Heart left ventricle (tissue), 16 donors: ENCODE measurements around the gene BOD1L1. TPM values are rescaled to one million over a fixed set of nuclear protein-coding genes. Genes with fewer than 3 reads are reported as not detected.

Source experiments
- ATAC-seq, 4 donors: fragments of 200-7000 bp; cut with Tn5 transposase; one replicate each; pipeline ENCODE4 v1.9.1; 2020 to 2022; ENCODE audit warnings: moderate library complexity in 4 of 4, mild to moderate bottlenecking in 3 of 4, moderate number of reproducible peaks in 1 of 4
- DNase-seq, 5 donors: peaks; one replicate each; pipeline ENCODE4 v3.0.0-alpha.2; 2020
- H3K27ac ChIP-seq, 12 donors: fragments of 200-600 bp; sonication (generic) in 4 of 12; one replicate each; pipeline versions ENCODE4 v1.5.0 to v1.8.0; 2016 to 2022; ENCODE audit warnings: mild to moderate bottlenecking in 2 of 12
- H3K27me3 ChIP-seq, 9 donors: fragments of 200-600 bp; sonication (generic) in 2 of 9; one replicate each; pipeline versions ENCODE4 v1.5.1 to v1.8.0; 2016 to 2022; ENCODE audit warnings: mild to moderate bottlenecking in 3 of 9
- H3K36me3 ChIP-seq, 9 donors: fragments of 200-600 bp; sonication (generic) in 2 of 9; one replicate each; pipeline versions ENCODE4 v1.5.0 to v1.8.0; 2018 to 2022; ENCODE audit warnings: mild to moderate bottlenecking in 2 of 9
- H3K4me1 ChIP-seq, 12 donors: fragments of 200-600 bp; sonication (generic) in 4 of 12; one replicate each; pipeline versions ENCODE4 v1.5.0 to v1.8.0; 2016 to 2022; ENCODE audit warnings: mild to moderate bottlenecking in 3 of 12
- H3K4me3 ChIP-seq, 12 donors: fragments of 200-600 bp; sonication (generic) in 4 of 12; one replicate each; pipeline versions ENCODE4 v1.5.0 to v1.8.0; 2017 to 2022; ENCODE audit warnings: mild to moderate bottlenecking in 9 of 12, moderate library complexity in 4 of 12
- H3K9me3 ChIP-seq, 12 donors: fragments of 200-600 bp; sonication (generic) in 4 of 12; one replicate each; pipeline versions ENCODE4 v1.5.0 to v1.8.0; 2016 to 2022; ENCODE audit warnings: mild to moderate bottlenecking in 1 of 12
- POLR2A ChIP-seq, 2 donors: fragments of 450-650 bp; IDR thresholded peaks; one replicate each; pipeline ENCODE4 v1.6.1; 2017; ENCODE audit warnings: antibody characterized with exemption in 2 of 2, mild to moderate bottlenecking in 2 of 2, moderate library complexity in 2 of 2
- WGBS, 4 donors: extraction: QIAGEN DNeasy Blood & Tissue Kit in 2 of 4; methylation state at CpG; one replicate each; pipeline versions ENCODE4 v1.1.5 to v1.1.7; 2013 to 2018; 5-methylcytosine and 5-hydroxymethylcytosine counted together
- intact Hi-C, 10 donors: fragments of 100-400 bp; cut with DNase I; formaldehyde crosslinking; loops; one replicate each; pipeline versions ENCODE4 v1.11.1 to v1.14.2; 2022
- polyA plus RNA-seq, 2 donors: library from polyadenylated mRNA; stranded (reverse); fragments of 200-250 nt; gene quantifications; one replicate each; pipeline ENCODE4 v1.2.3, GENCODE V29; 2013
- total RNA-seq, 9 donors: library from RNA; depleted of rRNA in 2 of 9; stranded (reverse); fragments of >200 nt in 2 of 9; fragmentation: NEBNext Ultra II Directional in 3 of 9; extraction: Animal tissue kit (Norgen Biotek cat#: 25700) in 3 of 9; gene quantifications; one replicate each; pipeline versions ENCODE4 v1.1.0 to v1.2.4, GENCODE V29; 2016 to 2023
- TF ChIP-seq, protein P1 (sequence below), 12 donors: fragments of 200-600 bp; sonication (generic) in 4 of 12; IDR thresholded peaks; one replicate each; pipeline versions ENCODE4 v1.5.0 to v1.8.0; 2018 to 2022; ENCODE audit warnings: antibody characterized with exemption in 12 of 12, mild to moderate bottlenecking in 5 of 12
- donor health status: ischemic (EF 13 %, LVEDD 7.1; RV severe dilation, severe dysfunction).
- donor health status: healthy with polysubstance abuse.
- donor health status: DM: no; HTN: yes; CAD: no.
- donor health status: DM: no; HTN: no; CAD: no.
- donor health status: ischemic (EF 25% LVEDD 6.9; RV normal size, moderate dysfunction).
- donor health status: ischemic (EF 25% LVEDD 5.7; RV mildly dilated, moderate dysfunction).
- donor health status: healthy.
- donor health status: DM: yes; HTN: yes; CAD: no.
- donor health status: ischemic (EF 35%, LVEDD 5.7; RV mildly dilated, moderate dysfunction).
- donor health status: nonischemic (EF 11% LVEDD 7.7; RV severe dilation, severe dysfunction).
- donor health status: DM: yes; HTN: yes; CAD: no.
- donor health status: PGD.
- donor health status: ischemic (EF 29% LVEDD 5.4; RV normal size, mild dysfunction).
- donor health status: nonischemic (EF 23%, LVEDD 6.1; RV moderate dilation, normal function).

Gene BOD1L1
- total and polyA plus RNA-seq, 11 donors: 10.9 to 29.2 (median 18.7) TPM

DNA sequence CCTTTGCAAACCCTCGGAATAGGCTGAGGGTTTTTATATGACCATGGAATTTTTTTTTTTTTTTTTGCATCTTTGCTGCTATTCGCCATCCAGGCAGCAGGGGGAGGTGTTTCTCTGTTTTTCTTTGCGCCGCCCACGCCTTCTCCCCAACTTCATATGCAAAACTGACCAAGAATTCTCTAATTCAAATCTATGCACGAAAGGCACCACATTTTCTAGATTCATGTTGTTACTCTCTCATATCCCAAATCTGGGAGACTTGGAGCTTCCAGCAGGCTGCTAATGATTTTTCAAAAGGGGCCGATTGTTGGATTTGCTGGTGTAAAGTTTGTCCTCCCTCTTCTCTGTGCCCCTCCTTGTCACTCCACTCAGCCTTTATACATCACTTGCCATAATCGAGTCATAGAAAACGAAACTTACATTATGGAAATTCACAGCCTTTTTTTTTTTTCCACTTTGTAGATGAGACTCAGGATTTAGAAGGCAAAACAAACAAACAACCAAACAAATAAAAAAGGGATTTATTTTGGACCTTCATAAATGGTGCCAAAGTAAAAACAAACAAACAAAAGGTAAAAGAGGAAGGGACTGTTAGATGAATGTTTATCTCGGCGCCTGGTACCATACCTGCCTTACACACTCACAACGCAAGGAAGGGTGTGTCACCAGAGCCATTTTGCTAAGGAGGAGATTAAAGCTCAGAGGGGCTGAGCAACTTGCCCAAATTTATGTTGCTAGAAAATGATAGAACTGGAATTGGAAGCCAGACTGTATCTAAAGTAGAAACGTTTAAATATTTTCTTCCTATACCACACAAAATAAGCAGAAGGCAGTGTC lies 29.3 kb upstream of the BOD1L1 start:
- intact Hi-C loops: loop anchor here in 9 of 10 donors (2.0 to 10.0 kb wide), 11 partner anchors 178 to 1798 kb away; no protein-coding TSS in a partner anchor
- Histone ChIP-seq H3K9me3 (peaks cover 0 to 8% (median 0%) of the 10 kb centered on the region in 12 donors), H3K36me3 (no peaks in the 10 kb centered on the region), H3K4me3 (peak overlapping the region in 6 of 12 donors; percentile 8 to 36 (median 27)), H3K27ac (no peak overlapping the region), H3K27me3 (no peaks in the 10 kb centered on the region), H3K4me1 (peaks cover 0 to 20% (median 1%) of the 10 kb centered on the region in 12 donors)
- DNase-seq: peak; percentile 38 to 68 (median 52)
- TF ChIP-seq POLR2A (IDR thresholded peaks at IDR 0.05): no peak
- TF ChIP-seq, protein P1, sequence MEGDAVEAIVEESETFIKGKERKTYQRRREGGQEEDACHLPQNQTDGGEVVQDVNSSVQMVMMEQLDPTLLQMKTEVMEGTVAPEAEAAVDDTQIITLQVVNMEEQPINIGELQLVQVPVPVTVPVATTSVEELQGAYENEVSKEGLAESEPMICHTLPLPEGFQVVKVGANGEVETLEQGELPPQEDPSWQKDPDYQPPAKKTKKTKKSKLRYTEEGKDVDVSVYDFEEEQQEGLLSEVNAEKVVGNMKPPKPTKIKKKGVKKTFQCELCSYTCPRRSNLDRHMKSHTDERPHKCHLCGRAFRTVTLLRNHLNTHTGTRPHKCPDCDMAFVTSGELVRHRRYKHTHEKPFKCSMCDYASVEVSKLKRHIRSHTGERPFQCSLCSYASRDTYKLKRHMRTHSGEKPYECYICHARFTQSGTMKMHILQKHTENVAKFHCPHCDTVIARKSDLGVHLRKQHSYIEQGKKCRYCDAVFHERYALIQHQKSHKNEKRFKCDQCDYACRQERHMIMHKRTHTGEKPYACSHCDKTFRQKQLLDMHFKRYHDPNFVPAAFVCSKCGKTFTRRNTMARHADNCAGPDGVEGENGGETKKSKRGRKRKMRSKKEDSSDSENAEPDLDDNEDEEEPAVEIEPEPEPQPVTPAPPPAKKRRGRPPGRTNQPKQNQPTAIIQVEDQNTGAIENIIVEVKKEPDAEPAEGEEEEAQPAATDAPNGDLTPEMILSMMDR (IDR thresholded peaks at IDR 0.05): peak; percentile 66 to 87 (median 80)
- peak in 3 of 4 donors; percentile 23 to 36 (median 25) for ATAC-seq
- WGBS, 4 donors: 17 to 20% (median 19%) methylated on average over 13 of the region's 13 CpGs

DNA sequence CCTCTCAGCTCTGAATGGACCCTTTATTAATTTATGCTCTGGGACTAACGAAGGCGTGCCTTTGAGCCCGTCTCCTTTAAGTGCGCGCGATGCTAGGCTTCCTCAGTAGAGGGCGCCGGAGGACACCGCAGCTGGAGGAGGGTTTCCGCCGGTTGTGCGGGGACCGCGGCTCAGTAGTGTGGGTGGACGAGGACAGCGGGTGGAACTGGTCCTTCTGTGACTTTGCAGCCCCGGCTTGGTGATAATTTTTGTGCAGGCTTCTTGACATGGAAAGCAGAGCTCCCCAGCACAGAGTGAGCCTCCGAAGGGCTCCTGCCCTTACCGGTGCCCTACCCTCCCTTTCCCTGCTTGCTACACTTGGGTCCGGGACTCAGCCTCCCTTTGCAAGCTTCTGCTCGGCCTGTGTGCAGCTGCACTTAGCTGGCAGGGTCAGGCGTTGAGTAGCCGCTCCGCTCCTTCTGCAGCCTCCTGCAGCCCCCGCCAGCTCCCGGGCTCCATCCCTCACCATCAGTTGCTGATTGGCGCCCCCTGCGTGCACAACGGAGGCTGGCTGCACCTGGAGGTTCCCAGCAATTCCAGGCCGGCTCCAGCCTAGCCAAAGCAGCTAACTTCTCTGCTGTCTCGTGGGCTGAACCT lies 26.8 kb upstream of the BOD1L1 start:
- Histone ChIP-seq H3K36me3 (no peaks in the 10 kb centered on the region), H3K27ac (peak overlapping the region in 1 of 12 donors; percentile 6), H3K4me1 (peaks cover 0 to 20% (median 1%) of the 10 kb centered on the region in 12 donors), H3K9me3 (peaks cover 0 to 8% (median 0%) of the 10 kb centered on the region in 12 donors), H3K4me3 (peak overlapping the region; percentile 10 to 61 (median 52)), H3K27me3 (no peaks in the 10 kb centered on the region)
- DNase-seq: peak; percentile 67 to 89 (median 79)
- intact Hi-C loops: loop anchor here in 9 of 10 donors (5.0 to 10.0 kb wide), 7 partner anchors 181 to 1801 kb away; no protein-coding TSS in a partner anchor
- TF ChIP-seq, protein P1 (IDR thresholded peaks at IDR 0.05): peak; percentile 66 to 86 (median 81)
- no peak for TF ChIP-seq POLR2A (IDR thresholded peaks at IDR 0.05)
- peak; percentile 78 to 95 (median 93) for ATAC-seq
- WGBS, 4 donors: 3 to 17% (median 6%) methylated on average over 31 of the region's 31 CpGs

DNA sequence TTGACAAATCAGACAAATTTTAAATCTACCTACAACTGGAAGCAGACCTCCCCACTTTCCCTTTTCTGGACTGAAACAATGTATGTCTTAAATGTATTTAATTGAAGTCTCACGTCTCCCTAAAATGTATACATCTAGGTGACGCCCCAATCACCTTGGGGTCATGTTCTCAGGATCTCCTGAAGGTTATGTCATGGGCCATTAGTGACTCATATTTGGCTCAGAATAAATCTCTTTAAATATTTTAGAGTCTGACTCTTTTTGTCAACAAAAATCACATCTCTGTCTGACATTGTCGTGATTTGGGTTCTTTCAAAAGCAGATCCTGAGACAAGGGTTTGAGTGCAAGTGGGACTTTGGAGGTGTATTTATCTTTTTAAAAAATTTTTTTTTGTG lies 26.2 kb upstream of the BOD1L1 start:
- H3K9me3 ChIP-seq: peaks cover 0 to 8% (median 0%) of the 10 kb centered on the region in 12 donors
- H3K27ac ChIP-seq: no peak overlapping the region
- H3K27me3 ChIP-seq: no peaks in the 10 kb centered on the region
- WGBS, 4 donors: 66 to 85% (median 73%) methylated on average over 3 of the region's 3 CpGs
- TF ChIP-seq POLR2A (IDR thresholded peaks at IDR 0.05): no peak
- TF ChIP-seq, protein P1 (IDR thresholded peaks at IDR 0.05): no peak
- H3K4me3 ChIP-seq: peak overlapping the region in 3 of 12 donors; percentile 51 to 57 (median 57)
- peaks cover 0 to 20% (median 1%) of the 10 kb centered on the region in 12 donors for H3K4me1 ChIP-seq
- intact Hi-C loops: loop anchor here in 9 of 10 donors (5.0 to 10.0 kb wide), 7 partner anchors 181 to 1801 kb away; no protein-coding TSS in a partner anchor
- no peak for ATAC-seq
- H3K36me3 ChIP-seq: no peaks in the 10 kb centered on the region
- no peak for DNase-seq

DNA sequence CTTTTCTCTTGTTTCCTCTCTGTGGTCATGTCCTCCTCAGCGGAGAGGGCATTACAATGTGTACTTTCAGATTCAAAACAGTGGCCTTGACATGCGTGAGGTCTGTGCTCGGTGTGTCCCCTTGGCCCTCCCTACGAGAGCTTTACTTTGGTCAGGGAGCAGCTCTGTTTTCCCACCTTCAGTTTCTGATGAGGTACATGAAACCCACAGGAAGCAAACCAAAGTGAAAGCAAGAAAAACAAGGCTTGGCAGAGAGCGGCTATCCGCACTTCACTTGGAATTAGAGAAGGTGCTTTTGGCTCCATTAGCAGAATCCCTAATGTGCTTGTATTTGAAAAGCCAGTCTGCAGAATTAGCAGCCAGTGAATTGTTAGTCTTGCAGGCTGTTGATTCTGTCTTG lies 19.5 kb upstream of the BOD1L1 start:
- H3K27me3 ChIP-seq: no peaks in the 10 kb centered on the region
- DNase-seq (no peak), ATAC-seq (no peak)
- H3K27ac ChIP-seq: no peak overlapping the region
- no peak for TF ChIP-seq POLR2A (IDR thresholded peaks at IDR 0.05)
- TF ChIP-seq, protein P1 (IDR thresholded peaks at IDR 0.05): no peak
- intact Hi-C loops: no loop called here
- H3K4me3 ChIP-seq: no peak overlapping the region
- 49 to 57% (median 50%) methylated on average over 6 of the region's 6 CpGs for WGBS, 4 donors
- peaks cover 0 to 7% (median 4%) of the 10 kb centered on the region in 12 donors for H3K4me1 ChIP-seq
- H3K9me3 ChIP-seq: no peaks in the 10 kb centered on the region
- no peaks in the 10 kb centered on the region for H3K36me3 ChIP-seq
